OCI-LY3 (cell line): ENCODE measurements around the gene CEP76.
A peak's percentile ranks its signal among the peaks of the same experiment; 100 is the strongest.

Source experiments
- H2AFZ ChIP-seq: fragments of 200-600, 300-600 bp; shearing (Covaris generic); 2 replicates; pipeline ENCODE4 v1.6.0; 2014; ENCODE audit warnings: antibody characterized with exemption, low read depth, low read length
- H3K27ac ChIP-seq: fragments of 200-600, 300-600 bp; sonication (generic); 2 replicates; pipeline ENCODE4 v1.5.1; 2014; ENCODE audit warnings: mild to moderate bottlenecking, low read length, moderate library complexity, mixed read lengths
- H3K27me3 ChIP-seq: fragments of 200-600, 300-600 bp; sonication (generic); 2 replicates; pipeline ENCODE4 v1.6.1; 2014; ENCODE audit warnings: low read depth, low read length, mixed read lengths
- H3K36me3 ChIP-seq: fragments of 200-600, 300-600 bp; sonication (generic); replicated peaks from 2 replicates; pipeline ENCODE3; 2014; ENCODE audit warnings: low read depth, low read length, mixed read lengths
- H3K4me1 ChIP-seq: fragments of 300-600, 200-600 bp; sonication (generic); 2 replicates; pipeline ENCODE4 v1.6.1; 2014; ENCODE audit warnings: low read length, mixed read lengths
- H3K4me2 ChIP-seq: fragments of 200-600, 300-600 bp; sonication (generic); 2 replicates; pipeline ENCODE4 v1.6.1; 2014; ENCODE audit warnings: low read length, mixed read lengths
- H3K4me3 ChIP-seq: fragments of 300-600, 200-600 bp; sonication (generic); 2 replicates; pipeline ENCODE4 v1.5.1; 2014; ENCODE audit warnings: antibody characterized with exemption, mild to moderate bottlenecking, low read length, moderate library complexity
- H3K79me2 ChIP-seq: fragments of 300-600, 200-600 bp; shearing (Covaris generic); 2 replicates; pipeline ENCODE4 v1.6.1; 2014; ENCODE audit warnings: mild to moderate bottlenecking, low read length, mixed read lengths
- H3K9ac ChIP-seq: fragments of 300-600, 200-600 bp; shearing (Covaris generic); 2 replicates; pipeline ENCODE4 v1.6.0; 2014; ENCODE audit warnings: mild to moderate bottlenecking, low read length, moderate library complexity
- H3K9me3 ChIP-seq: fragments of 200-600, 300-600 bp; shearing (Covaris generic); 2 replicates; pipeline ENCODE4 v1.6.1; 2014; ENCODE audit warnings: low read length, mixed read lengths; ENCODE audit not compliant: insufficient read depth
- H4K20me1 ChIP-seq: fragments of 200-600, 300-600 bp; sonication (generic); 2 replicates; pipeline ENCODE4 v1.6.1; 2016; ENCODE audit warnings: low read length, mixed read lengths; ENCODE audit not compliant: insufficient read depth
- EZH2phosphoT487 ChIP-seq: fragments of 200-600 bp; shearing (Covaris generic); IDR thresholded peaks from 2 replicates; pipeline ENCODE4 v1.6.1; 2018; ENCODE audit warnings: antibody characterized with exemption, mixed run types, low read depth
- TF ChIP-seq, protein P1 (sequence below): fragments of 200-600, 300-600 bp; sonication (generic); IDR thresholded peaks from 2 replicates; pipeline ENCODE4 v1.5.1; 2014; ENCODE audit warnings: antibody characterized with exemption, low read length, low read depth

CEP76 gene

DNA sequence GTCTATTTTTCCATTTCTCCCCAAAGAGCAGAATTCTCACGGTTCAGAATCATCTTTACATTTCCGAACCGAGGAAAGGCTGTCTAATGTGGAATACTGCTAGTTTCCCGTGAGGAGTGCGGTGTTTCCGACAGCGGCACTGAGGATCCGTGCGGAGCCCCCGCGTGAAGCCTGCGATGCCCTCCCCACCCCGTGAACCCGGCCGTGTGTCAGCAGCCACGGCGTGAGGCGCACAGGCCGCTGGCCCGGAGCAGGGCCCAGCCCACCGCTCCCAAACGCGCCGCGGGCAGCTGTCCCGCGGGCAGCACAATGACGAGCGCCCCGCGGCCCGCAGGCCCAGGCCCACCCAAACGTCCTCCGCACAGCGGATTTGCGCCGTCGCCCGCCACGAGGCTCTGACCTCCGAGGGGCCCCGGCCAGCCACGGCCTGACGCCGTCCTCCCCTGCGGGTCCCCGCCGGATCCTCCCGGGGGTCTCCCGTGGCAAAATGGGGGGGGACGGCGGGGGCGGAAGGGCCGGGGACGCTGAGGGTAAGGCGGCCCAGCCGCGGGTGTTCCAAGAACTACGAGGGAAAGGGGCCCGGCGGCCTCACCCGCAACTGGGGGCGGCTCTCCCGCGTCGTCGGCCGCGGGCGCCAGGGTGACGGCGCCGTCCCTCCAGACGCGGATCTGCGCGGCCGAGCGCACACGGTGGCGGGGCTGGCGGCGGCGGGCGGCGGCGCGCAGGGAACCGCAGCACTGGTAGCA, 45.4 kb downstream of the CEP76 start:
- peak overlapping the region; percentile 68 for H3K9ac ChIP-seq
- H3K27ac ChIP-seq = no peak overlapping the region
- H3K9me3 ChIP-seq = no peaks in the 10 kb centered on the region
- H3K4me3 ChIP-seq = peak overlapping the region; percentile 87
- H3K79me2 ChIP-seq = peaks cover 26% of the 10 kb centered on the region
- H2AFZ ChIP-seq = peak overlapping the region; percentile 22; the same call in 1 of the 2 replicates
- H3K36me3 ChIP-seq = no peaks in the 10 kb centered on the region
- H3K4me2 ChIP-seq = peak overlapping the region; percentile 80
- H3K4me1 ChIP-seq = peaks cover 13% of the 10 kb centered on the region; the same call in 1 of the 2 replicates
- no peaks in the 10 kb centered on the region for H3K27me3 ChIP-seq
- H4K20me1 ChIP-seq = no peaks in the 10 kb centered on the region; the same call in 1 of the 2 replicates
- TF ChIP-seq, protein P1, sequence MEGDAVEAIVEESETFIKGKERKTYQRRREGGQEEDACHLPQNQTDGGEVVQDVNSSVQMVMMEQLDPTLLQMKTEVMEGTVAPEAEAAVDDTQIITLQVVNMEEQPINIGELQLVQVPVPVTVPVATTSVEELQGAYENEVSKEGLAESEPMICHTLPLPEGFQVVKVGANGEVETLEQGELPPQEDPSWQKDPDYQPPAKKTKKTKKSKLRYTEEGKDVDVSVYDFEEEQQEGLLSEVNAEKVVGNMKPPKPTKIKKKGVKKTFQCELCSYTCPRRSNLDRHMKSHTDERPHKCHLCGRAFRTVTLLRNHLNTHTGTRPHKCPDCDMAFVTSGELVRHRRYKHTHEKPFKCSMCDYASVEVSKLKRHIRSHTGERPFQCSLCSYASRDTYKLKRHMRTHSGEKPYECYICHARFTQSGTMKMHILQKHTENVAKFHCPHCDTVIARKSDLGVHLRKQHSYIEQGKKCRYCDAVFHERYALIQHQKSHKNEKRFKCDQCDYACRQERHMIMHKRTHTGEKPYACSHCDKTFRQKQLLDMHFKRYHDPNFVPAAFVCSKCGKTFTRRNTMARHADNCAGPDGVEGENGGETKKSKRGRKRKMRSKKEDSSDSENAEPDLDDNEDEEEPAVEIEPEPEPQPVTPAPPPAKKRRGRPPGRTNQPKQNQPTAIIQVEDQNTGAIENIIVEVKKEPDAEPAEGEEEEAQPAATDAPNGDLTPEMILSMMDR = no peak
- no peak for TF ChIP-seq EZH2phosphoT487

DNA sequence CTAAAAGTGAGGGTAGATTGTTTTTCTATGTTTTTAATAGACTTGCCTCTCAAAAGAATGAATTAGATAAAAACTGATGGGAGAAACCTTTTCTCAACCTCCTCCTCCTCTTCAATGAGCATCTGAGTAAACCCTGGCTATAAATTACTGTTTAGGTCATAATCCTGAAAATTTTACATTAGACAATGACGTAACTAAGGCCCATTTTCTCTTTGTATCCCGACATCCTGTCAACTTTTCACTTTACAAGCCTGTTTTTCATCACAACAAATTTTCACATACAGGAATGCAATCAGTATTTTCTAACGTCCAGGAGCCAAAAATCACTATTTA, 46.0 kb downstream of the CEP76 start:
- Histone ChIP-seq H3K4me3 (peak overlapping the region; percentile 87), H4K20me1 (no peaks in the 10 kb centered on the region; the same call in 1 of the 2 replicates), H3K27ac (no peak overlapping the region), H3K4me1 (peaks cover 13% of the 10 kb centered on the region; the same call in 1 of the 2 replicates), H3K79me2 (peaks cover 26% of the 10 kb centered on the region), H3K27me3 (no peaks in the 10 kb centered on the region), H2AFZ (peak overlapping the region; percentile 22; the same call in 1 of the 2 replicates), H3K4me2 (peak overlapping the region; percentile 80), H3K9me3 (no peaks in the 10 kb centered on the region), H3K36me3 (no peaks in the 10 kb centered on the region), H3K9ac (peak overlapping the region; percentile 68)
- TF ChIP-seq, protein P1 = no peak
- TF ChIP-seq EZH2phosphoT487 = no peak

DNA sequence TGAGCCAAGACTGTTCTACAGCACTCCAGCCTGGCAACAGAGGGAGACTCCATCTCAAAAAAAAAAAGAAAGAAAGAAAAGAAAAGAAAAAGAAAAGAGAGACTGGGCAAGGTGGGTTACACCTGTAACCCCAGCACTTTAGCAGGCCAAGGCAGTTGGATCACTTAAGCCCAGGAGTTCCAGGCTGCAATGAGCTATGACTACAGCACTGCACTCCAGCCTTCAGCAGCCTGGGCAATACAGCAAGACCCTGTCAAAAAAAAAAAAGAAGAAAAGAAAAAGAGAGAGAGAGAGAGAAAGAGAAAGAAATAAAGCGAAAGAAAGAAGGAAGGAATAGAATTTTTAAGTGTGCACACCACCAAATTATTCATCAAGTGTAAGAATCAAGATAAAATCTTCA, 47.6 kb downstream of the CEP76 start:
- H3K4me2 ChIP-seq = no peak overlapping the region
- H3K4me3 ChIP-seq = no peak overlapping the region
- H3K4me1 ChIP-seq = peaks cover 13% of the 10 kb centered on the region; the same call in 1 of the 2 replicates
- no peak overlapping the region for H2AFZ ChIP-seq
- H3K36me3 ChIP-seq = no peaks in the 10 kb centered on the region
- no peaks in the 10 kb centered on the region for H3K9me3 ChIP-seq
- H4K20me1 ChIP-seq = no peaks in the 10 kb centered on the region; the same call in 1 of the 2 replicates
- H3K79me2 ChIP-seq = peaks cover 33% of the 10 kb centered on the region
- H3K9ac ChIP-seq = no peak overlapping the region
- H3K27ac ChIP-seq = no peak overlapping the region
- TF ChIP-seq, protein P1 = no peak
- TF ChIP-seq EZH2phosphoT487 = no peak
- H3K27me3 ChIP-seq = no peaks in the 10 kb centered on the region

DNA sequence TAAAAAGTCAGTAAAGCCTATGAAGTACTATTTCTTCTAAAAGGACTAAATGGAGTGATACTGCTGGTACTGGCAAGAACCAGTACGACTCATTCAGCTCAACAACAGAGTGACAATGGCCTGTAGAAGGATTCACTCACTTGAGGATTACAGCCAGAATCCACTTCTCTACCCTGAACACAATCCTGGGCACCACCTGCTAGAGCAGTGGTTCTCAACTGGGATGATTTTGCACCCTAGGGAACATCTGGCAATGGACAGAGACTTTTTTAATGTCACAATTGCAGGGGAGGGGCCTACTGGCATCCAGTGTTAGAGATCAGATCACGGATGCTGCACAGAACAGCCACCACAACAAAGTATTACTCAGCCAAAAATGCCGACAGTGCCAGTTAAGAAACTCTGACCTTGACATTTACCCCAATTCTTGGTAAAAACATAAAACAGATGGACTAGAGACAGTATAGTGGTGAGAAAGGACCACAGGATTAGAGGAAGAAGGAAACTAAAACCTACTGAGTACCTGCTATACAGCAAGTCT, 49.6 kb downstream of the CEP76 start:
- no peaks in the 10 kb centered on the region for H3K36me3 ChIP-seq
- TF ChIP-seq, protein P1 = no peak
- no peak for TF ChIP-seq EZH2phosphoT487
- no peaks in the 10 kb centered on the region for H3K9me3 ChIP-seq
- no peak overlapping the region for H3K27ac ChIP-seq
- H3K9ac ChIP-seq = no peak overlapping the region
- H4K20me1 ChIP-seq = no peaks in the 10 kb centered on the region; the same call in 1 of the 2 replicates
- no peak overlapping the region for H2AFZ ChIP-seq
- H3K27me3 ChIP-seq = no peaks in the 10 kb centered on the region
- H3K4me2 ChIP-seq = no peak overlapping the region
- H3K79me2 ChIP-seq = peaks cover 33% of the 10 kb centered on the region
- H3K4me3 ChIP-seq = no peak overlapping the region
- H3K4me1 ChIP-seq = peaks cover 13% of the 10 kb centered on the region; the same call in 1 of the 2 replicates
